Measurements from ENCODE around the gene FBLN2. TPM values are rescaled to one million over a fixed set of nuclear protein-coding genes. Genes with fewer than 3 reads are reported as not detected.

FBLN2 gene
- total RNA-seq, 1 donor from 2014 or later: not detected

- intact Hi-C loops (cut with micrococcal nuclease): no loop called here
- Mint-ChIP-seq H3K36me3 (ENCODE audit: low read depth) (no peaks in the 10 kb centered on the region), H3K9me3 (no peaks in the 10 kb centered on the region), H3K27ac (no peak overlapping the region), H3K4me3 (no peak overlapping the region), H3K27me3 (no peaks in the 10 kb centered on the region), H3K4me1 (no peaks in the 10 kb centered on the region)
- DNase-seq: no peak
Observed at GRCh38 chr3:13633176-13633575, 84.3 kb downstream of the FBLN2 start.

- no peaks in the 10 kb centered on the region for H3K9me3 Mint-ChIP-seq
- no peak overlapping the region for H3K4me3 Mint-ChIP-seq
- H3K27ac Mint-ChIP-seq: no peak overlapping the region
- no peaks in the 10 kb centered on the region for H3K36me3 Mint-ChIP-seq (ENCODE audit: low read depth)
- no peaks in the 10 kb centered on the region for H3K27me3 Mint-ChIP-seq
- no peak for DNase-seq
- H3K4me1 Mint-ChIP-seq: no peaks in the 10 kb centered on the region
- intact Hi-C loops (cut with micrococcal nuclease): no loop called here
Observed at GRCh38 chr3:13634151-13634550, 85.2 kb downstream of the FBLN2 start.

- Mint-ChIP-seq H3K36me3 (ENCODE audit: low read depth) (no peaks in the 10 kb centered on the region), H3K27me3 (no peaks in the 10 kb centered on the region), H3K9me3 (no peaks in the 10 kb centered on the region), H3K4me3 (no peak overlapping the region), H3K4me1 (no peaks in the 10 kb centered on the region), H3K27ac (no peak overlapping the region)
- intact Hi-C loops (cut with micrococcal nuclease): no loop called here
- no peak for DNase-seq
Observed at GRCh38 chr3:13634615-13635014, 85.7 kb downstream of the FBLN2 start.

- Mint-ChIP-seq H3K4me1 (no peaks in the 10 kb centered on the region), H3K36me3 (ENCODE audit: low read depth) (no peaks in the 10 kb centered on the region), H3K9me3 (no peaks in the 10 kb centered on the region), H3K4me3 (no peak overlapping the region), H3K27ac (no peak overlapping the region), H3K27me3 (no peaks in the 10 kb centered on the region)
- intact Hi-C loops (cut with micrococcal nuclease): no loop called here
- no peak for DNase-seq
Observed at GRCh38 chr3:13636186-13636585, 87.3 kb downstream of the FBLN2 start.

- Mint-ChIP-seq H3K27me3 (no peaks in the 10 kb centered on the region), H3K4me3 (no peak overlapping the region), H3K27ac (no peak overlapping the region), H3K4me1 (no peaks in the 10 kb centered on the region), H3K36me3 (ENCODE audit: low read depth) (no peaks in the 10 kb centered on the region), H3K9me3 (no peaks in the 10 kb centered on the region)
- intact Hi-C loops (cut with micrococcal nuclease): no loop called here
- DNase-seq: no peak
Observed at GRCh38 chr3:13636874-13637273, 87.9 kb downstream of the FBLN2 start.

GRCh38 chr3:13637311-13637891 is 88.5 kb downstream of the FBLN2 start:
- no peaks in the 10 kb centered on the region for H3K36me3 Mint-ChIP-seq (ENCODE audit: low read depth)
- H3K4me3 Mint-ChIP-seq: no peak overlapping the region
- no peak overlapping the region for H3K27ac Mint-ChIP-seq
- H3K27me3 Mint-ChIP-seq: no peaks in the 10 kb centered on the region
- intact Hi-C loops (cut with micrococcal nuclease): no loop called here
- DNase-seq: no peak
- H3K9me3 Mint-ChIP-seq: no peaks in the 10 kb centered on the region
- no peaks in the 10 kb centered on the region for H3K4me1 Mint-ChIP-seq

GRCh38 chr3:13637953-13638352 is 89.0 kb downstream of the FBLN2 start:
- intact Hi-C loops (cut with micrococcal nuclease): no loop called here
- Mint-ChIP-seq H3K27me3 (no peaks in the 10 kb centered on the region), H3K27ac (no peak overlapping the region), H3K4me1 (no peaks in the 10 kb centered on the region), H3K4me3 (no peak overlapping the region), H3K36me3 (ENCODE audit: low read depth) (no peaks in the 10 kb centered on the region), H3K9me3 (no peaks in the 10 kb centered on the region)
- DNase-seq: no peak

- Mint-ChIP-seq H3K36me3 (ENCODE audit: low read depth) (no peaks in the 10 kb centered on the region), H3K27me3 (no peaks in the 10 kb centered on the region), H3K4me1 (no peaks in the 10 kb centered on the region), H3K4me3 (no peak overlapping the region), H3K9me3 (no peaks in the 10 kb centered on the region), H3K27ac (no peak overlapping the region)
- intact Hi-C loops (cut with micrococcal nuclease): no loop called here
- no peak for DNase-seq
Observed at GRCh38 chr3:13638927-13639326, 90.0 kb downstream of the FBLN2 start.

- Mint-ChIP-seq H3K27me3 (peaks cover 18% of the 10 kb centered on the region), H3K9me3 (no peaks in the 10 kb centered on the region), H3K4me1 (peaks cover 6% of the 10 kb centered on the region), H3K36me3 (ENCODE audit: low read depth) (no peaks in the 10 kb centered on the region), H3K4me3 (no peak overlapping the region), H3K27ac (no peak overlapping the region)
- DNase-seq: no peak
- intact Hi-C loops (cut with micrococcal nuclease): no loop called here
Observed at GRCh38 chr3:13642597-13642996, 93.7 kb downstream of the FBLN2 start.

- H3K4me1 Mint-ChIP-seq: peaks cover 12% of the 10 kb centered on the region
- no peak overlapping the region for H3K27ac Mint-ChIP-seq
- DNase-seq: no peak
- H3K9me3 Mint-ChIP-seq: no peaks in the 10 kb centered on the region
- peaks cover 30% of the 10 kb centered on the region for H3K27me3 Mint-ChIP-seq
- intact Hi-C loops (cut with micrococcal nuclease): no loop called here
- H3K4me3 Mint-ChIP-seq: no peak overlapping the region
- H3K36me3 Mint-ChIP-seq (ENCODE audit: low read depth): no peaks in the 10 kb centered on the region
Observed at GRCh38 chr3:13644341-13645117, 95.6 kb downstream of the FBLN2 start.

GRCh38 chr3:13645801-13646637 is 97.1 kb downstream of the FBLN2 start:
- intact Hi-C loops (cut with micrococcal nuclease): no loop called here
- no peak for DNase-seq
- Mint-ChIP-seq H3K4me1 (peaks cover 14% of the 10 kb centered on the region), H3K9me3 (no peaks in the 10 kb centered on the region), H3K36me3 (ENCODE audit: low read depth) (no peaks in the 10 kb centered on the region), H3K27ac (no peak overlapping the region), H3K4me3 (no peak overlapping the region), H3K27me3 (peaks cover 37% of the 10 kb centered on the region)

- H3K27me3 Mint-ChIP-seq: peaks cover 43% of the 10 kb centered on the region
- intact Hi-C loops (cut with micrococcal nuclease): loop anchor here (1.0 kb wide), 2 partner anchors 151 to 555 kb away; no protein-coding TSS in a partner anchor
- no peak overlapping the region for H3K4me3 Mint-ChIP-seq
- peaks cover 14% of the 10 kb centered on the region for H3K4me1 Mint-ChIP-seq
- DNase-seq: peak; percentile 62
- no peak overlapping the region for H3K27ac Mint-ChIP-seq
- H3K9me3 Mint-ChIP-seq: no peaks in the 10 kb centered on the region
- no peaks in the 10 kb centered on the region for H3K36me3 Mint-ChIP-seq (ENCODE audit: low read depth)
Observed at GRCh38 chr3:13647298-13648059, 98.6 kb downstream of the FBLN2 start.

- H3K27ac Mint-ChIP-seq: no peak overlapping the region
- no peaks in the 10 kb centered on the region for H3K9me3 Mint-ChIP-seq
- H3K36me3 Mint-ChIP-seq (ENCODE audit: low read depth): no peaks in the 10 kb centered on the region
- DNase-seq: peak; percentile 93
- intact Hi-C loops (cut with micrococcal nuclease): loop anchor here (1.0 kb wide), 2 partner anchors 152 to 556 kb away; no protein-coding TSS in a partner anchor
- no peak overlapping the region for H3K4me3 Mint-ChIP-seq
- H3K4me1 Mint-ChIP-seq: peaks cover 14% of the 10 kb centered on the region
- peaks cover 46% of the 10 kb centered on the region for H3K27me3 Mint-ChIP-seq
Observed at GRCh38 chr3:13648060-13649001, 99.4 kb downstream of the FBLN2 start.
